HCT116 (cell line): Measurements from ENCODE around the gene BAHD1. TPM values are rescaled to one million over a fixed set of nuclear protein-coding genes. Genes with fewer than 3 reads are reported as not detected.

Experiments
- ATAC-seq: fragments of 200-7000 bp; cut with Tn5 transposase; 2 replicates; pipeline ENCODE4 v1.9.1; 2020; ENCODE audit warnings: mild to moderate bottlenecking, moderate library complexity
- BruUV-seq: library from RNA; stranded (reverse); fragments of 400-500 nt; replicated peaks from 2 replicates; lab custom pipeline; 2021; lab: Mats Ljungman, UMichigan
- CTCF ChIA-PET: fragments of 300-600 bp; sonication (Branson Sonifier 250); formaldehyde crosslinking; loops from one replicate; lab custom pipeline; 2021; ENCODE audit warnings: antibody characterized with exemption; lab: Charles Lee
- POLR2A ChIA-PET: fragments of 300-600, 350-600 bp; sonication (Branson Sonifier 250); formaldehyde crosslinking; loops from one replicate; lab custom pipeline; 2021; ENCODE audit warnings: antibody characterized with exemption; lab: Charles Lee
- RAD21 ChIA-PET, 2 experiments: fragments of 300-600 bp; sonication (Branson Sonifier 250); formaldehyde crosslinking; loops; one replicate each; lab custom pipeline; 2023; ENCODE audit warnings: low total read pairs in 2 of 2; ENCODE audit not compliant: uncharacterized antibody in 2 of 2, unreplicated experiment in 2 of 2, low non-redundant PET in 1 of 2; lab: Charles Lee
- DNase-seq: peaks from one replicate; pipeline ENCODE4 v3.0.0-alpha.2; 2010; ENCODE audit warnings: low read depth, low spot score
- H2AFZ ChIP-seq: fragments of 200-600 bp; shearing (Covaris generic), sonication (generic); 2 replicates; pipeline ENCODE4 v1.6.1; 2017; ENCODE audit warnings: low read depth, mixed run types, mixed read lengths, antibody characterized with exemption, low read length; ENCODE audit not compliant: poor library complexity, severe bottlenecking
- H3K27ac ChIP-seq: 2 replicates; pipeline ENCODE4 v1.5.1; 2012; ENCODE audit warnings: low read depth, low read length
- H3K27me3 ChIP-seq: fragments of 200-600 bp; sonication (generic); 2 replicates; pipeline ENCODE4 v1.6.1; 2016; ENCODE audit warnings: mixed run types, low read length, mixed read lengths; ENCODE audit not compliant: insufficient read depth
- H3K36me3 ChIP-seq, 2 experiments: fragments of 200-500 bp in 1 of 2; fragments of 200-600 bp in 1 of 2; sonication (Bioruptor generic) in 1 of 2; sonication (generic) in 1 of 2; 2 replicates each; pipeline versions ENCODE4 v1.5.1 to v1.6.1; 2014 to 2016; ENCODE audit warnings: low read length in 2 of 2, inconsistent platforms in 1 of 2, mixed read lengths in 1 of 2, mixed run types in 1 of 2; ENCODE audit not compliant: insufficient read depth in 2 of 2, control insufficient read depth in 1 of 2
- H3K4me1 ChIP-seq, 2 experiments: fragments of 200-600 bp in 1 of 2; sonication (generic) in 1 of 2; 2 replicates each; pipeline versions ENCODE4 v1.5.1 to v1.6.1; 2012 to 2017; ENCODE audit warnings: low read length in 2 of 2, inconsistent platforms in 1 of 2, mild to moderate bottlenecking in 1 of 2, mixed read lengths in 1 of 2, mixed run types in 1 of 2, moderate library complexity in 1 of 2; ENCODE audit not compliant: insufficient read depth in 2 of 2, control insufficient read depth in 1 of 2
- H3K4me2 ChIP-seq: fragments of 200-600 bp; sonication (generic); 2 replicates; pipeline ENCODE4 v1.6.1; 2017; ENCODE audit warnings: mixed run types, low read length, mixed read lengths
- H3K4me3 ChIP-seq, 2 experiments: fragments of 200-600 bp in 1 of 2; sonication (generic) in 1 of 2; replicated peaks in 1 of 2; 2 replicates each; pipeline ENCODE4 v1.5.1; 2011 to 2016; ENCODE audit warnings: low read length in 2 of 2, control low read depth in 1 of 2, low read depth in 1 of 2, mild to moderate bottlenecking in 1 of 2, mixed read lengths in 1 of 2, mixed run types in 1 of 2
- H3K79me2 ChIP-seq: fragments of 200-600 bp; sonication (generic); 2 replicates; pipeline ENCODE4 v1.6.1; 2017; ENCODE audit warnings: mild to moderate bottlenecking, mixed run types, low read length, moderate library complexity, mixed read lengths; ENCODE audit not compliant: insufficient read depth
- H3K9ac ChIP-seq: fragments of 200-600 bp; sonication (generic); 2 replicates; pipeline ENCODE4 v1.6.1; 2016; ENCODE audit warnings: low read length, mixed read lengths
- H3K9me2 ChIP-seq: fragments of 200-600 bp; sonication (generic), shearing (Covaris generic); 2 replicates; pipeline ENCODE4 v1.6.1; 2017; ENCODE audit warnings: mixed run types, mild to moderate bottlenecking, moderate library complexity; ENCODE audit not compliant: insufficient read depth
- H3K9me3 ChIP-seq, 2 experiments: fragments of 200-500 bp in 1 of 2; fragments of 200-600 bp in 1 of 2; sonication (Bioruptor generic) in 1 of 2; sonication (generic) in 1 of 2; 2 replicates each; pipeline ENCODE4 v1.6.1; 2014 to 2017; ENCODE audit warnings: low read length in 2 of 2, mixed read lengths in 2 of 2, inconsistent platforms in 1 of 2, low read depth in 1 of 2, mild to moderate bottlenecking in 1 of 2, mixed run types in 1 of 2, moderate library complexity in 1 of 2; ENCODE audit not compliant: control insufficient read depth in 1 of 2, insufficient read depth in 1 of 2
- H4K20me1 ChIP-seq: fragments of 200-600 bp; sonication (generic), shearing (Covaris generic); 2 replicates; pipeline ENCODE4 v1.6.1; 2017; ENCODE audit warnings: mixed run types, mild to moderate bottlenecking, moderate library complexity; ENCODE audit not compliant: insufficient read depth
- CBX3 ChIP-seq: IDR thresholded peaks from 2 replicates; pipeline ENCODE4 v1.6.1; 2012; ENCODE audit warnings: low read depth
- CEBPB ChIP-seq: IDR thresholded peaks from 2 replicates; pipeline ENCODE4 v1.6.1; 2012; ENCODE audit warnings: low read depth
- ELF1 ChIP-seq: IDR thresholded peaks from 2 replicates; pipeline ENCODE4 v1.6.1; 2012; ENCODE audit warnings: low read depth, borderline replicate concordance
- EZH2 ChIP-seq: fragments of 200-600 bp; sonication (generic); IDR thresholded peaks from 2 replicates; pipeline ENCODE4 v1.6.1; 2017; ENCODE audit warnings: antibody characterized with exemption, mixed run types
- EZH2phosphoT487 ChIP-seq: fragments of 200-600 bp; IDR thresholded peaks from 2 replicates; pipeline ENCODE4 v1.6.1; 2018; ENCODE audit warnings: antibody characterized with exemption, borderline replicate concordance
- FOSL1 ChIP-seq: IDR thresholded peaks from 2 replicates; pipeline ENCODE4 v1.6.1; 2012; ENCODE audit warnings: low read depth
- JUND ChIP-seq: IDR thresholded peaks from 2 replicates; pipeline ENCODE4 v1.6.1; 2012
- POLR2A ChIP-seq: IDR thresholded peaks from 2 replicates; pipeline ENCODE4 v1.7.0; 2011; ENCODE audit warnings: borderline replicate concordance; ENCODE audit not compliant: insufficient read depth, insufficient read length; ENCODE audit errors: extremely low read depth
- POLR2AphosphoS5 ChIP-seq: IDR thresholded peaks from 2 replicates; pipeline ENCODE4 v1.6.1; 2011; ENCODE audit warnings: mild to moderate bottlenecking, low read depth, low read length, moderate library complexity
- SIN3A ChIP-seq: IDR thresholded peaks from 2 replicates; pipeline ENCODE4 v1.6.1; 2012; ENCODE audit warnings: low read depth
- SRF ChIP-seq: IDR thresholded peaks from 2 replicates; pipeline ENCODE4 v1.6.1; 2012; ENCODE audit warnings: low read depth
- TCF7L2 ChIP-seq: IDR thresholded peaks from 2 replicates; pipeline ENCODE4 v1.7.0; 2011; ENCODE audit warnings: borderline replicate concordance, inconsistent platforms; ENCODE audit not compliant: insufficient read depth, insufficient read length; ENCODE audit errors: extremely low read depth
- YY1 ChIP-seq: IDR thresholded peaks from 2 replicates; pipeline ENCODE4 v1.6.1; 2011; ENCODE audit warnings: low read length, low read depth, moderate library complexity, mild to moderate bottlenecking; ENCODE audit not compliant: insufficient replicate concordance; ENCODE audit errors: extremely low read depth
- ZFX ChIP-seq: fragments of 450-650 bp; IDR thresholded peaks from 2 replicates; pipeline ENCODE4 v1.6.1; 2017
- ZNF274 ChIP-seq: fragments of 200-500 bp; sonication (Bioruptor generic); IDR thresholded peaks from 2 replicates; pipeline ENCODE4 v1.6.1; 2014; ENCODE audit warnings: mild to moderate bottlenecking, low read depth, low read length, inconsistent platforms
- intact Hi-C: fragments of 100-400 bp; cut with micrococcal nuclease; formaldehyde crosslinking; loops from 2 replicates; pipeline ENCODE4 v1.10.0; 2022
- total RNA-seq: library from RNA; stranded (reverse); gene quantifications from one replicate; pipeline ENCODE4 v1.2.1, GENCODE V29; 2021; ENCODE audit not compliant: unreplicated experiment
- TF ChIP-seq, protein P1 (sequence below): IDR thresholded peaks from 2 replicates; pipeline ENCODE4 v1.6.1; 2012
- TF ChIP-seq, protein P2 (sequence below): IDR thresholded peaks from 2 replicates; pipeline ENCODE4 v1.6.1; 2012
- TF ChIP-seq, protein P3 (sequence below), 3 experiments: fragments of 200-600 bp in 1 of 3; sonication (generic) in 1 of 3; IDR thresholded peaks in 2 of 3; conservative IDR thresholded peaks in 1 of 3; 2 replicates each; pipeline ENCODE4 v1.5.1; 2012 to 2017; ENCODE audit warnings: low read depth in 2 of 3, low read length in 2 of 3, antibody characterized with exemption in 1 of 3, borderline replicate concordance in 1 of 3, control low read depth in 1 of 3, mild to moderate bottlenecking in 1 of 3, mixed read lengths in 1 of 3, mixed run types in 1 of 3, moderate library complexity in 1 of 3; ENCODE audit not compliant: insufficient read depth in 1 of 3

Gene BAHD1
- total RNA-seq, 1 experiment from 2014 or later: 25.0 TPM

DNA sequence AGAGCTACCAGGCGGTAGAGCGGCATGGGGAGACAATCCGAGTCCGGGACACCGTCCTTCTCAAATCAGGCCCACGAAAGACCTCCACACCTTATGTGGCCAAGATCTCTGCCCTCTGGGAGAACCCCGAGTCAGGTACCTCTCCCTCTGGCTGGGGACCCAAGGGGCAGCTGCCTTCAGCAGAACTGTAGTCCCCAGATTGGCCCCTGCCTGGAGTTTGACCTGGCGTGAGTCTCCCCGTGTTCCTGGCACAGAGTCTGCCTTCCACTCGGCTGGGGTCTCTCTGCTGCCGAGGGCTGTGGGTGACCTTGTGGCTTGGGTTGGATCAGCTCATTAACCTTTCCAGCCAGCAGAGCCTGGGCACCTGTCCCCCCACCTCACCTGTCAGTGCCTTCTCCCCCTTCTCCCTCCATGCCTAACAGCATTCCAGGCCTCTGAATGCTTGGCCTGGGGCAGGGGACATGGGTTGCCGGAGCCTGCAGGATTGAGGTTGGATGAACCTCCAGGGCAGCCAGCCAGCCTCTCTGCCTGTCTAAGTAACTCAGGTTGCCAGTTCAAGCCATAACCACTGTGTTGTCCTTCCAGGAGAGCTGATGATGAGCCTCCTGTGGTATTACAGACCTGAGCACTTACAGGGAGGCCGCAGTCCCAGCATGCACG, 23.3 kb downstream of the BAHD1 start:
- no TSS peak for BruUV-seq

DNA sequence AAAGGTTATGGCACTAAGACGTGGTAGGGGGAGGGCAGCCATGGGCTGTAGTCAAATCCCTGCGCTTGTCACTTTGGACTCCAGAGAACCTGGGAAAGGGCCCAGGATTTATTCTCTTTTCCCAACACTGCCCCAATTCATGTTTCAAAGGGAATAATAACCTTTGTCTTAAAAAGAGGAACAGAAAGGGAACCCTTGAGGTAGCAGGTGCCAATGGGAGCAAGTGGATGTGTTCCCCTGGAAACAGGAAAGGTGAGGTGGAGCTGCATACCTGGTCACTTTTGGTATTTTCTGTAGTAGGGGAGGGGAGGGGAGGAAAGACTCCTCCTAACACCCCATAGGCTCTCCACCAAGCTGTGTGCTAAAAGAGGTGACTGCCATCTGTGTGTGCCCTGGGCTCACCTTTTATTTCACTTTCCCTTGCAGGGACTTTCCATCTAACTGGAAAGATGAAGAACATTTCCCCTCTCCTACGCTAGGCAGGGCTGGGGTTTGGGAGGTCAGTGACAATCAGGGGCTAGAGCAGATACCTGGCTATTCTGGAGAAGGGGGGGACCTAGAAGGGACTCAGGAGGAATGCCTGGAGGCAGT, 23.9 kb downstream of the BAHD1 start:
- Histone ChIP-seq H3K4me2 (no peak overlapping the region), H2AFZ (no peak overlapping the region), H3K79me2 (no peaks in the 10 kb centered on the region; the same call in 1 of the 2 replicates), H3K27ac (no peak overlapping the region), H3K9me2 (no peaks in the 10 kb centered on the region), H4K20me1 (no peaks in the 10 kb centered on the region), H3K27me3 (no peaks in the 10 kb centered on the region), H3K9ac (no peak overlapping the region), H3K4me3 (no peak overlapping the region), H3K36me3 (peaks cover 9 to 10% of the 10 kb centered on the region in 2 experiments; a peak in 3 of 4 replicates), H3K9me3 (no peaks in the 10 kb centered on the region), H3K4me1 (no peaks in the 10 kb centered on the region)
- DNase-seq: no peak
- intact Hi-C loops: no loop called here
- ChIA-PET POLR2A (no interaction called here), CTCF (no interaction called here), RAD21 (no interaction called here)
- BruUV-seq: no TSS peak
- no peak for ATAC-seq
- TF ChIP-seq EZH2phosphoT487: no peak
- TF ChIP-seq FOSL1: no peak
- TF ChIP-seq POLR2AphosphoS5: no peak
- TF ChIP-seq POLR2A: no peak
- no peak for TF ChIP-seq CBX3
- no peak for TF ChIP-seq JUND
- TF ChIP-seq, protein P1, sequence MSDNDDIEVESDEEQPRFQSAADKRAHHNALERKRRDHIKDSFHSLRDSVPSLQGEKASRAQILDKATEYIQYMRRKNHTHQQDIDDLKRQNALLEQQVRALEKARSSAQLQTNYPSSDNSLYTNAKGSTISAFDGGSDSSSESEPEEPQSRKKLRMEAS: no peak
- TF ChIP-seq, protein P2, sequence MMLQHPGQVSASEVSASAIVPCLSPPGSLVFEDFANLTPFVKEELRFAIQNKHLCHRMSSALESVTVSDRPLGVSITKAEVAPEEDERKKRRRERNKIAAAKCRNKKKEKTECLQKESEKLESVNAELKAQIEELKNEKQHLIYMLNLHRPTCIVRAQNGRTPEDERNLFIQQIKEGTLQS: no peak
- no peak for TF ChIP-seq CEBPB
- TF ChIP-seq, protein P3, sequence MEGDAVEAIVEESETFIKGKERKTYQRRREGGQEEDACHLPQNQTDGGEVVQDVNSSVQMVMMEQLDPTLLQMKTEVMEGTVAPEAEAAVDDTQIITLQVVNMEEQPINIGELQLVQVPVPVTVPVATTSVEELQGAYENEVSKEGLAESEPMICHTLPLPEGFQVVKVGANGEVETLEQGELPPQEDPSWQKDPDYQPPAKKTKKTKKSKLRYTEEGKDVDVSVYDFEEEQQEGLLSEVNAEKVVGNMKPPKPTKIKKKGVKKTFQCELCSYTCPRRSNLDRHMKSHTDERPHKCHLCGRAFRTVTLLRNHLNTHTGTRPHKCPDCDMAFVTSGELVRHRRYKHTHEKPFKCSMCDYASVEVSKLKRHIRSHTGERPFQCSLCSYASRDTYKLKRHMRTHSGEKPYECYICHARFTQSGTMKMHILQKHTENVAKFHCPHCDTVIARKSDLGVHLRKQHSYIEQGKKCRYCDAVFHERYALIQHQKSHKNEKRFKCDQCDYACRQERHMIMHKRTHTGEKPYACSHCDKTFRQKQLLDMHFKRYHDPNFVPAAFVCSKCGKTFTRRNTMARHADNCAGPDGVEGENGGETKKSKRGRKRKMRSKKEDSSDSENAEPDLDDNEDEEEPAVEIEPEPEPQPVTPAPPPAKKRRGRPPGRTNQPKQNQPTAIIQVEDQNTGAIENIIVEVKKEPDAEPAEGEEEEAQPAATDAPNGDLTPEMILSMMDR (IDR thresholded peaks at IDR 0.05 in 2 of 3, conservative IDR thresholded peaks at IDR 0.05 in 1 of 3; ENCODE audit: borderline replicate concordance in 1 of 3, insufficient read depth in 1 of 3, low read depth in 2 of 3, low read length in 2 of 3): no peak
- no peak for TF ChIP-seq SRF
- no peak for TF ChIP-seq YY1
- no peak for TF ChIP-seq SIN3A
- TF ChIP-seq TCF7L2: no peak
- TF ChIP-seq ZNF274: no peak
- TF ChIP-seq ELF1: no peak
- no peak for TF ChIP-seq ZFX
- no peak for TF ChIP-seq EZH2

More for the DNA sequence above, 23.3 kb downstream of the BAHD1 start:
- DNase-seq (no peak), ATAC-seq (no peak)
- Histone ChIP-seq H4K20me1 (no peaks in the 10 kb centered on the region), H3K27me3 (no peaks in the 10 kb centered on the region), H3K4me3 (no peak overlapping the region), H3K79me2 (peaks cover 5% of the 10 kb centered on the region; the same call in 1 of the 2 replicates), H3K4me1 (no peaks in the 10 kb centered on the region), H2AFZ (no peak overlapping the region), H3K9me3 (no peaks in the 10 kb centered on the region), H3K9ac (no peak overlapping the region), H3K27ac (no peak overlapping the region), H3K4me2 (no peak overlapping the region), H3K36me3 (peaks cover 9 to 10% of the 10 kb centered on the region in 2 experiments; a peak in 3 of 4 replicates), H3K9me2 (no peaks in the 10 kb centered on the region)
- RAD21 ChIA-PET: no interaction called here
- CTCF ChIA-PET: no interaction called here
- POLR2A ChIA-PET: no interaction called here
- TF ChIP-seq CEBPB (no peak), POLR2A (no peak), ZNF274 (no peak)
- intact Hi-C loops: no loop called here
